HG02798 (cell line): ENCODE measurements around the gene BRD3.

Experiments
- ATAC-seq: cut with Tn5 transposase; IDR thresholded peaks from one replicate; pipeline ENCODE4 v1.9.1; 2021; ENCODE audit warnings: mild to moderate bottlenecking; ENCODE audit not compliant: unreplicated experiment, poor library complexity

BRD3 gene

DNA sequence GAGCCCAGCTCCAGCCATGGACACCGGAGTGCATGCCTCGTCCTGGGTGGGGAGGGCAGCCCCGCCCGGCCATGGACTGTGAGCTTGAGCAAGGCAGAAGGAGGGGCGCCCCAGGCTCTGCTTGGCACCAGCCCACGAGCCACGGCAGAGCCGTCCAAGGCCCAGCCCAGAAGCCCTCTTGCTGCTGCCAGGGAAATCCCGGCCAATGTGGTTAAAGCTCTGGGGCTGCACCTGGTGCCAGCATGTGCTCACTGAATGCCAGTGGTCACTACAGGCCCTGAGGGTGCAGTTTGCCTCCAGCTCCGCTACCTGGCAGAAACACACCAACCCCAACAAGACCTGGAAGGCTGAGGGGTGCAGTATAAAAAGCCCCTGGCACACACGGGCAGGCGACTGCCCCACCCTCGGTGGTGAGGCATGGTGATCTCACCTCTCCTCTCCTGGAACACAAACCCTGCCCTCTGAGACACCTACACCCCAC is 11.8 kb downstream of the BRD3 start:
- no peak for ATAC-seq

DNA sequence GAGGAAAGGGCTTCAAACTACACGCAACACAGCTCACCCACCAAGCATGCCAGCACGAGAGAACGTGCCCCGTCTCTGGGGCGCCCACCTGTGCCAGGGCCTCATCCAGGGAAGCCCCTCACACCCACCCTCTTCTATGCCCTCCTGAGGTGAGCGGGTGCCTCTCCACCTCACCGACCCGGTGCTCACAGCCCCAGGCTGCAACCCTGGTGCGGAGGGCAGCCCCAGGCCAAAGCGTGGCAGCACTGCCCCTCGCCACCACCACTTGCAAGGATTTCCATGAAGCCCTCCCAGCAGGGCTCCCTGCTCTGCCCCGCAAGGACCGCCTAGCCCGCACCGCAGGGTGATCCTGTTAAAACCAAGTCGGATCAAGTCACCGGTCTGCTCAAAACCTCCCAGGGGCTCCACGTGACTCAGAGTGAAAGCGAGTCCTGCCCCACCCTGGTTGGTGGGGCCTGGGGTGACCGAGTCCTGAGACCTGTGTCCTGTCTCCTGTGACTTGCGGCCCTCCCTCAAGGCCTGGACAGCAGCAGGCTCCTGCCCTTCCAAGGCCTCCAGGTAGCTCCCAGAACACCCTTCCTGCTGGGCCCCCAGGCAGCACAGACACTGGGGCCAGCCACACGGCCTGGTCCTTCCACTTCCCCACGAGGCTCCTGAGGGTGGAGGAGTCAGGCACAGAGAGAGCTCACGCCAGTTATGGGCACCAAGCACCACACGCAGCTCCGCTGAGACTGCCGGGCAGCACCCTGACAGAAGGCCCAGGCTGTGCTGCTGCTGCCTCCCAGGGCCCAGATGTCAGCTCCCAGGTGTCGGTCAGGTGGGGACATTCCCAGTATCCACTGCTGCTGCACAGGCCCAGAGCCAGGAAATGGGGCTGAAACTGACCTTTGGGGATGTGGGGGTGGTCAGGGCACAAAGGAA is 12.7 kb downstream of the BRD3 start:
- no peak for ATAC-seq

DNA sequence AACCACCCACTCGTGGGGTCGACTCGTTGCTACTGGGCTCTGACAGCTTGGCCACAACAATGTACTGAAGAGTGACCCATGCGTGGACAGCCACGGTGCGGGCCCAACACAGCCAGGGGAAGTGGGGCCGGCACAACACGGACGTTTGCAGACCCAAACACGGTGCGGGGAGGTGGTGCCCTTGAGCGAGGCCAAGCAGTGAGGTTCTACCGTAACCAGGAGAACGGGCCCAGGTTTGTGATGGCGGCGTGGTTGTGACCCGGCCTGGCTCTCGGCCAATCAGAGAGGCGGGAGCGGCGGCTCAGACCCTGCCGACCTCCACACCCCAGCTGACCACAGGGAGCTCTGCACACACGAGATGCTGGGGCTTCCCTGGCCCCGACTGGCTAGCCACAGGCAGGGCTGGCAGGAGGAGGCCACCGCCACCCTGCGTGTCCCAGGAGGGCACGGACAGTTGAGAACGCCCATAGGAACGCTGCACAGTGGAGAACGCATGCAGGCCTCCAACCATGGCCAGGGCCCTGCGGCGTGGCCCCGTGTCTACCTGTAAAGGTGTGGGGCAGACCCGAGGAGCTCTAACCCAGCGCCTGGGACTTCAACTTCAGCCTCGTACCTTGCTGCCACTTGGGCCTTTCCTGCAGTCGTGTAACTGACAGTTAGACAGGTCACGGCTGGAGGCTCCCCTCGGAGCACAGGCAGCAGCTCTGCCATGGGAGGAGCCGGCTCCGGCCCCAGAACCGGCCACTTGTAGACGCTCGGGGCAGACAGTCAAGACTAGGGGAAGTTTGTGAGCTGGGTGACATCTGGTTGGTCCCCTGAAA is 13.7 kb downstream of the BRD3 start:
- no peak for ATAC-seq

DNA sequence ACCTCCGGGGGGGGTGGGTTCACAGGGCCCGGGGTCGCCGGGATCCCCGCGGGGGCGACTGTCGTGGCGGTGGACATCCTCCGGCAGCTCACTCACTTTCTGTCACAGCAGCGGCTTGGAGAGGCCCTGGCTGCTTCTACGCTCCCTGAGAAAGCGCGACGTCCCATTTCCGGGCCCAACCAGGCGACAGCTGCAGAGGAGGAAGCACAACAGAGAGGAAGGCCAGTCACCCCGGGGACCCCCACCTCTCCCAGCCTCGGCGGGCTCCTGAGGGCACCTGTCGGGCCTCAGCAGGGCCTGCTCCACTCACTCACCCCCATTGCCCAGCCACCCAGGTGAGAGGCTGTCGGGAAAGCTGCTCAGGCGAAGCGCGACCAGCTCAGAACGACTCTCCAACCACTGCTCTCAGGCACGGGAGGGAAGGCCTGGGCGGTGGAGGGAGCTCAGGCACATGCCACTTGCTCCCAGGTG is 14.4 kb downstream of the BRD3 start:
- no peak for ATAC-seq

DNA sequence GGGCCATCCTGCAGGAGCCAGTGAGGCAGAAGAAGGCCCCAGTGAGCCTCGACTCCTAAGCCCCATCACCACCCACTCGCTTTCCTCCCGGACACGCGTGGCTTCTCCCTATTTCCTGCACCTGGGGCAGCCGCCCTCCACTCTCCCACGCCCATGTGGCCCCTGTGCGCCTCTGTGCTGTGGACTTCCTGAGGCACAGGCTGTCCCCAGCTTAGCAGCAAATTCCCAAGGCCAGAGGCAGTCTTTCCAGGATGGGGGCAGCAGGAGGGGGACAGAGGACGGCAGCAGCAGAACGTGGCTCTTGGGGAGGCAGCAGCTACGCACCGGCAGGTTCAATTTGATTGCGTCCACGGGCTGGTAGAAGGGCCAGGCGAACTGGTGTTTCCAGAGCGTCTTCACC is 14.9 kb downstream of the BRD3 start:
- ATAC-seq: no peak

DNA sequence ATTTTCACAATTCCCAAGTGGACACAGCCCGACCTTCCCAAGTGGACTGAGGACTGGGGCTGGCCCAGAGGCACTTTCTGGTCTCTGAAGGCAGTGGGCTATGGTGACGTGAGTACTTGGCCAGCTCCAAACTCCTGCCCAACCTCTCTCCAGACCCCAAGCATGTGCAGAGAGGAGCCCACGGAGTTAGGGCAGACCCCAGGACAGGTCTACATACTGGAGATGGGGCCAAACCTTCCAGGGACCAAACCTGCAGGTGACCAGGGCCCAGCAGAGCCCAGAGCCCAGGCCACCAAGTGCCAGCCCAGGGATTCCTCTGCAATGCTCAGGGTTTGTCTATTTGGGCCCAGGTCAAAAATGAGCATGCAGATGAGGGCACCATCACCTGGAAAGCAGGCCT is 15.3 kb downstream of the BRD3 start:
- no peak for ATAC-seq

DNA sequence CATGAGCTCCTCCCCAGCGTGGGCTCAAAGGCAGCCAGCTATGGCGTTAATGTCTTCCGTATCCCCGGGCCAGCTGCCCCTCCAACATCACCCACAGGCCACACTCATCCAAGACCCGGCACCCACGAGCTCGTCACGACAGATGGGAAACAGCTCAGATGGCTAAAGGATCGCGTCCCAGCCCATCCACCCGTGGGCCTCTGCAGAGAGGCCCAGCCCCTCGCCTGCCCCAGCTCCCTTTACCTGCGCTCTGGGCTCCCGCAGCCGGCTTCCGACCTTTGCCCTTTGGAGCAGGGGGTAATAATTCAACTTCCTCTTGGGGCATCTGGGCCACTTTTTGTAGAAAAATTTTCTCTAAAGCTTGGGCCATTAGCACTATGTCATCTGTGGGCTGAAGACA is 16.5 kb downstream of the BRD3 start:
- ATAC-seq: no peak

DNA sequence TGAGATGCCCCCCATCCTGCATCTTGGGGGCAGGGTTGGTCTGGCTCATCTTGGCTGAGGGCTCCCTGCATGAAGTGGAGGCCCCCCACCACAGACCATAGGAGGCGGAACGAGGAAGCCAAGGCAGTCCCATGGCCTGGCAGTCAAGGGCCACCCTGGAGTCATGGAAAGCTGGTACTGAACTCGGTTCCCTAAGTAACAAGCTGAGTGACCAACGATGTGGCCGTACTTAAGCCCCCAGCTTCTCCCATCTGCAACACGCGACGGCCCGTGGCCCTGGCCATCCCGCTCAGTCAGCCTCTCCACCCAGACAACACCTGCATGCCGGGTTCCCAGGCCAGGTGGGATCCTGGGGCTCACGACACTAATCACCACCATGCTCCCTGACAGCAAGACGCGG is 17.1 kb downstream of the BRD3 start:
- ATAC-seq: no peak

DNA sequence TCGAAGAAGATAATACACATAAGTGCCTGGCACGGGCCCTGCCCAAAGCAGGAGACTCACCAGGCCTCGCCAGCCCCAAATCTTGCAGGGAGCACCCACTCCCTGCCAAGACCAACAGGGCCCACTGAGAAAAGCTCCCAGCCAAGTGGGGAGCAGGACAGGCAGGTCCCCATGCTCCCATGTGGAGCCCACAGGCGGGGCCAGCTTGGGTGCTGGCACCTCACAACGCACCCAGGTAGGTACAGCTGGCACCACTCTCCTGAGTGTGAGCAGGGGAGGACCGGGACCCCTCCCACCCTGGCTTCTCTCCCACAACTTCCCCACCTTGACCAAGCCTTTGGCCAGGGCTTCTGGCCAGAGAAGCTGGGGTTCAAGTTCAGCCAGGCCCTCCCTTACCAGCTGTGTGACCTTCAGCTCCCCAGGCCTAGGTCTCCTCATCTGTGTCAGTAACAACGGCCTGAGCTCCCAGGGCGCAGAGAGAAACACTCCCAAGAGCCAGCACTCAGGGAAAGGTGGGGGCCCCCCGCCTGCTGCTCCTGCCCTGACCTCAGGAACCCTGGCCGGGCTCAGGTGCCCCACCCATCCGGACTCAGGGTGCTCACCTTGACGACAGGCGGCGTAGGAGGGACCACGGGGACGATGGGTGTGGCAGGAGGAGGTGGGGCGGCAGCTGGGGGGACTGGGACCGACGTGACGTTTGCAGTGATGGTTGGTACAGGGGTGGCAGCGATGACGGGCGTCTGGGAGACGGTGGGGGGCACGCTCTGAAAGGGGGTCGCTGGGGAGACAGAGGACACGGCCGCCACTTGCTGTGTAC is 17.8 kb downstream of the BRD3 start:
- ATAC-seq: no peak

DNA sequence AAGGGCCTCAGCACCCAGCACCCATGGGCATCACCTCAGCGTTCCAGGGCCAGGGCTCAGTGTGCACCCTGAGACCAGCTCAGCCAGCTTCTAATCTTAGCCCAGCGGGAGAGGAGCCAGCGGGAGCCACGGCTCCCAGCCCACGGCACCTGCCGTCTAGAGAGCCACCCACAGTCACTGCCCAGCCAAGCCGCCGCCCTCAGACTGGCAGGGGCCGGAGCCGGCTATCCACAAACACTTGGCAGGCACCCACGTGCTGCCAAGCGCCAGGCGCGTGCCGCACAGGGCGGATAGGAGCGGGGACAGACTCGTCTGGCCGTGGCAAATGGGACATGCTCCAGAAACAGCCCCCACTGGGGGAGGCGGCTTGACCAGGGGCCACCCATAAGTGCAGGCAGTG is 18.6 kb downstream of the BRD3 start:
- no peak for ATAC-seq

DNA sequence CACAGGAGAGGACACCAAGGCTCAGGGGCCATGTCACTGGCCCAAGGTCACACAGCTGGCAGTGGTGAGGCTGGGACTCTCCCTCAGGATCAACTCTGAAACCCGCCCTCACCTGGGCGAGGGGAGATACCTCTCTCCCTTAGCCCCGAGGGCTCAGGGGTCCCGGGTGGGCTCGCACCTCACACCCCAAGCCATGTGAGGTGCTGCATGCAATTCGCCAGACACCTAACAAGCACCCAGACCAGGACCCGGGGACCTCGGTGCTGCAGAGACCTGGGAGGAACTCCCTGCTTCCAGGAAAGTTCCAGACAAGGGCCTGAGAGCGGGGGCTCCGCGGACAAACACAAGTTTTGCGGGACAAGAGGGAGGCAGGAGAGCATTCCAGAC is 19.3 kb downstream of the BRD3 start:
- ATAC-seq: no peak

DNA sequence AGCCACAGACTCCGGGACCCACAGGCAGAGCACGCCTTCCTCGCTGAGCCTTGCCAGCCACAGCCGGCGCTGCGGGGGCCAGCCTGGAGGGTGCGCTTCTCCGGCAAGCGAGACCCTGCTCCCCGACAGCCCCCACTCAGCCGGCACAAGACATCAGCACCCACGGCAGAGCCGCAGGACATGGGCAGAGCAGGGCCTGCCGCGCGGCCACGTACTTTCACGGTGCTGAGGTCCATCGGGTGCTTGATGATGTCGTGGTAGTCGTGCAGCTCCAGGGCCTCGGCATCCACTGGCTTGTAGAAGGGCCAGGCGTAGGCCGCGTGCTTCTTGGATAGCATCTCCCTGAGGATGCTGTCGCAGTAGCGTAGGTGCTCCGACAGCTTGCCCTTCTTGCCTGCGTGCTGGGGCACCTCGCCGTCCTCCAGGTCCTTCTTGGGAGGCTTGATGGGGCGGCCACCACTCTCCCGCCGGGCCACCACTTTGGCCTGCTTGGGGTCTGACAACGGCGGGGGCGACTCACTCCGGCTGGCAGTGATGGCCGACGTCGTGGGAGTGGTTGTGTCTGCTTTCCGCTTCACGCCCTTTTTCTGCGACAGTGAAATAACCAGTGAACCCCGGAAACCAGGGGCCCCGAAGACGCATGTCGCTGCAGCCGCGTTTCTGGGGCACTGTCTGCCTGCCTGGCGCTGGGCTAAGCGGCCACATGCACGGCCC is 19.8 kb downstream of the BRD3 start:
- ATAC-seq: no peak

DNA sequence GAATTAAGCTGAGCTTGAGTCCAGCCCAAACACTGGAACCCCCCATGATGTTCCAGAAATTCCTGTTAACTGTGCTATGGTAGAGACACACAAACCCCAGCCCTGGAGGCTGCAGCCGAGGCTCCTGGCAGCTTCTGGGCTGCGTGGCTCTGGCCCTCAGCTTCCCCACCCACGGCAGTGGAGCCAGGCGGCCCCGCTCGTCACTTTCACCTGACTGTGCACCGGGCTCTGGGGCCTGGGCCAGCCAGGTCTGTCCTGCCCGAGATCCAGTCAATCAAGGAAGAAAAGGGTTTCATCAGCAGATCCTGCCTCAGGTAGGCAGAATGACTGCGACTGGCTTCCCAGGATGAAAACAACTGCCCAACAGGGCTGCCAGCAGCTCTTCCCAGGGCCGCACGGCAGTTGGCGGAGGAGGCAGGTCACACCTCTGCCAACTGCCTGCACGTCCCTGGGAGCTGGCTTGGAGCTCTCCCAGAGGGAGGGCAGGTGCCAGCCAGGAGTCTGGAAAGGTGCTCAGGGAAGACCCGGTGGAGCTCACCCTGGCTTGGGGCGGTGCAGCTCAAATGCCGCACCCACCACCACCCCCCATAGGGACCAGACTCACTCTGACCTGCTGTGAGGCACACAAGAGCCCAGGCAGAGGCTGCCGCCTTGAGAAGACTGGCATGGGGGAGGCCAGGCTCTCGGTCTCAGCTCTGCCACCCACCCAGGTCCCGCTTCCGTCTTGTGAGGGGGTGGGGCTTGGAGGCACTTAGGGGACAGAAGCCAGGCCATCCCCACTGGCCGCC is 20.7 kb downstream of the BRD3 start:
- ATAC-seq: no peak

DNA sequence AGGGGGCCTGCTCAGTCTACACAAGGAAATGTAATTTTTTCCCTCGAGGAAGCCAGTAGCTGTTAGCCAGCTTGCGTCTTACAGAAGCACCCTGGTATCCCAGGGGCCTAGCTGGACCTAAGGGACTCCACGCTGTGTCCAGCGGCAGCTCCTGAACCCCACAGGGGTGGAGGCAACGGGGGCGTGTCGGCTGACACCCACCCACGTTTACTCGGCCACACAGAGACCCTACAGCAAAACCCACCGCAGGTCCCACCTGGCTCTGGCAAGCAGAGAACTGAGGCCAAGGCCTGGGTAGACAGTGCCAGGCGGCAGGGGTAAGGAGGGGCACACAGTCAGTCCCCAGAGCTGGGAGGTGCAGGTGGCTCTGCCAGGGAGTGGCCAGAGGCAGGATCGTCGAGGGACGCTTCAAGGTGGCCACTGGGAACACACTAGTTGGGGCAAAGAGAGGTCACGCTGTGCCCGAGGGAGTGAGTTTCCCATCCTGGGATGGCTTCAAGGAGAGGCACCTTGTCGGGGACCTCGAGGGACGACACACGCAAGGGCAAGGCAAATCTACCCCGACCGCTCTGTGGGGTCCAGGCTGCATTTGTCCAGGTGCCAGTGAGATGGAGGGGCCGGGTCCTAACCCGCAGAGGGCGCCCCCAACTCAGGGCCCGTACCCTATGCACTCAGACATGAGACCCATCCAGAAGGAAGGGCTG is 21.8 kb downstream of the BRD3 start:
- no peak for ATAC-seq

DNA sequence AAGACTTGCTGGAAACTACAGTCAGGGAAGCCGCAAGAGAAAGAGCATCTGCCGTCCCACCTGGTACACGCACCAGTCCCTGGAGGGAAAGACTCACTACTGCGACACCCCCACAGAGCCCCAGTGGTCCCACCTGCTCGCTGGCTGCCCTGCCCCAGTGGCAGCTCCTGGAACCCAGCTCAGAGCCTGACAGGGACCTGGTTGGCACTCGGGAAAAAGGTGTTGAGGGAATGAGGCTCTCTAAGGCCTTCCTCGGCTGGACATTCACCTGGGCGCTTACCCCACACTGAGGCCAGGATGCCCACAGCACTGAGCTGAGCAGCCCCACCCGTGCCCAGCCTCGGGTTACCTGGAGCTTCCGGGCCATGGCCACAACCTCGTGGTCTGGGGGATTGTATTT is 22.9 kb downstream of the BRD3 start:
- no peak for ATAC-seq

DNA sequence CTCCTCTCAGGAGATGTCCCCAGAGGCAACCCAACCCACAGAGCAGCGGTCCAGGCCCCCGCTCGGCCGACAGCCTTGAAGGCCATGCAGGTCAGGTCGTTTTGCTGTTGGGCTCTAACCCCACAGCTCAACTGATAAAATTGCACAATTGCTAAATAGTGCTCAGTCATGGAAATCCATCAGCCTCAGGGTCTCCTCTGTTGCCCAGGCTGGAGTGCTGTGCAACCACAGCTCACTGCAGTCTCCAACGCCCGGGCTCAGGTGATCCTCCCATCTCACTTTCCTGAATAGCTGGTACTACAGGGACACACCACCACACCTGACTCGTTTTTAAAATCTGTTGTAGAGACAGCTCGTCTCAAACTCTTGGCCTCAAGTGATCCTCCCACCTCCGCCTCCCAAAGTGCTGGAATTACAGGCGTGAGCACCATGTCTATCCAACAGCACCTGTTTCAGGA is 24.3 kb downstream of the BRD3 start:
- no peak for ATAC-seq

DNA sequence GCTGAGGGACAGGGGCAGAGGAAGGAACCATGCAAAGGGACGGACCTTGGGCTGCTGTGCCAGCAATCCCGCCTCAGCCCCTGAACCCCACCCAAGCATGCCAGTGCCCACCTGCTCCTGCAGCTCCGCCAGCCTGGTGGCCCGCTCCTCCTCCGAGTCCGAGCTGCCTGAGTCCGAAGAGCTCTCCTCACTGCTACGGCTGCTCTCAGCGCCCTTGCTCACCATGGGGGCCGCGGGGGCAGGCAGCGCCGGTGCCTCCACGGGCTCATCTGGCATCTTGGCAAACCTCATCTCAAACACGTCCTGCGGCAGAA is 26.2 kb downstream of the BRD3 start:
- no peak for ATAC-seq

DNA sequence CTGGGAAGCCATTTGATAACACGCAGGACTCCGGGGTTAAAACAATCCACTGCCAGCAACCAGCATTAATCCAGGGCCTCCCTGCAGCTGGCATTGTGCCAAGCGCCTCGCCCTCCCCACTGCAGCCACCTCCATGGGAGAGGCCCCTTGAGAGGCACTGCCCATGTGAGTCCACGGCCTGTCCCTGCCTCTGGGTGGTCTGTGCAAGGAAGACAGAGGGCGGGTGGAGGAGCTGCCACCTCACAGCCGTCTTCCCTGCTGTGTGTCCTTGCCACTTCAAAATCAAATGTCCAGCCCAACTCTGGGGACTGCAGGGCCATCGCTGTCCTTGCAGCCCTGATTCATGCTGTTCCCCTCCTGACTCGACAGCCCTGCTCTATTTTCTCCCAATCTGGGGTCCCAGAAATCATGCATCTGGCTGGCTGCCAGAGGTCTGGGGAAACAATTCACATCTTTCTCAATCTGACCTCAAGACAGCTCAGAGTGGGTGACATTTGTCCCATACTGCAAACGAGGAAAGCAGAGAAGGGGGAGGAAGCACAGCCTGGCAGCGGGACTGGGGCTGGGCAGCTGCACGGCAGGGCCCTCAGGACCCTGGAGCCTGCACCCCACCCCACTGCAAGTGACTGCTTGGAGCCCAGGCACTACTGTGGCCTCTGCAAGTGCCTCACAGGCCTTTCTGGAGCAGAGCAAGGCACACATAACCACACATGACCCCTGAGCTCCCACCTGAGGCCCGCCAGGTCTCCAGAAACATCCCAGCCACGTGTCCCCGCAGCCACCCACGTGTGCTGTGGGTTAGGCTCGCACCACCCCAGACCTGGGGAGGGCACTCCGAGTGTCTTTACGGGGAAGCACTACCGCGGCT is 26.8 kb downstream of the BRD3 start:
- no peak for ATAC-seq
